ENCODE data around the gene ELAVL2. TPM values are rescaled to one million over a fixed set of nuclear protein-coding genes. Genes with fewer than 3 reads are reported as not detected.

Gene ELAVL2
- total and polyA plus RNA-seq, 9 of the 15 experiments (the other 6 are each of a cell fraction or from before 2014, with no cell fraction given), result not detected

GRCh38 chr9:23662320-23662719 is 163.7 kb downstream of the ELAVL2 start (continued):
- TF ChIP-seq HINFP (tag; conservative IDR thresholded peaks at IDR 0.05; ENCODE audit: low read depth), result no peak
- no peak for TF ChIP-seq ZNF324 (CRISPR knock-in tag; IDR thresholded peaks at IDR 0.05)
- no peak for TF ChIP-seq ZNF143 (CRISPR knock-in tag; IDR thresholded peaks at IDR 0.05)
- no peak for TF ChIP-seq FOXK2 (conservative IDR thresholded peaks at IDR 0.05 in 1 of 2, IDR thresholded peaks at IDR 0.05 in 1 of 2; ENCODE audit: low read depth in 2 of 2)
- TF ChIP-seq ZNF41 (CRISPR knock-in tag; conservative IDR thresholded peaks at IDR 0.05), result no peak

- H3K4me3 ChIP-seq, result no peak overlapping the region
- H3K9me1 ChIP-seq (ENCODE audit: control insufficient read depth, insufficient read depth, low read length), result no peaks in the 10 kb centered on the region
- H3K9ac ChIP-seq (ENCODE audit: insufficient read depth in 1 of 2, low read depth in 2 of 2, low read length in 2 of 2), result no peak overlapping the region
- in situ Hi-C loops (cut with MboI) (no loop called here), intact Hi-C loops (cut with micrococcal nuclease) (no loop called here)
- CTCF ChIA-PET (ENCODE audit: low intra/inter-chr PET ratio), result no interaction called here
- no peaks in the 10 kb centered on the region for H3K36me3 ChIP-seq (ENCODE audit: control insufficient read depth, insufficient read depth, low read length)
- H3K9me3 ChIP-seq (replicated peaks; ENCODE audit: control insufficient read depth, insufficient read depth, low read depth, low read length), result no peaks in the 10 kb centered on the region
- no peak overlapping the region for H3K4me2 ChIP-seq (ENCODE audit: insufficient read depth, low read length)
- no peak for DNase-seq (ENCODE audit: extremely low read depth in 1 of 4, low spot score in 3 of 4)
- POLR2A ChIA-PET, result no interaction called here
- H3K27ac ChIP-seq (ENCODE audit: extremely low read depth, low read depth, low read length), result no peak overlapping the region
- no peaks in the 10 kb centered on the region for H4K20me1 ChIP-seq (replicated peaks; ENCODE audit: control insufficient read depth, insufficient read depth, low read length)
- no peaks in the 10 kb centered on the region for H3K27me3 ChIP-seq (ENCODE audit: control insufficient read depth in 2 of 2, insufficient read depth in 2 of 2, low read length in 2 of 2)
- no peaks in the 10 kb centered on the region for H3K4me1 ChIP-seq (replicated peaks in 1 of 2; ENCODE audit: control insufficient read depth in 2 of 2, insufficient read depth in 2 of 2, low read length in 2 of 2)
- no peak for FAIRE-seq
- no peak for ATAC-seq
- no peaks in the 10 kb centered on the region for H3K79me2 ChIP-seq (ENCODE audit: control insufficient read depth, insufficient read depth, low read length)
- H2AFZ ChIP-seq (ENCODE audit: low read depth, low read length), result no peak overlapping the region
- no TSS peak for BruUV-seq (replicated peaks)
- WGBS (ENCODE audit: insufficient coverage, low coverage, missing lambda C conversion rate), result no CpG with 5 or more reads among the region's 6 CpGs
- TF ChIP-seq JUNB (CRISPR knock-in tag; conservative IDR thresholded peaks at IDR 0.05) (no peak), SMARCB1 (IDR thresholded peaks at IDR 0.05; ENCODE audit: insufficient read length, low read depth) (no peak), FUS (optimal IDR thresholded peaks at IDR 0.05; ENCODE audit: low read depth, low read length) (no peak), CREM (IDR thresholded peaks at IDR 0.05; ENCODE audit: low read depth) (no peak), SFPQ (IDR thresholded peaks at IDR 0.05; ENCODE audit: low read depth, low read length) (no peak), ZKSCAN1 (IDR thresholded peaks at IDR 0.05; ENCODE audit: low read depth, low read length) (no peak), CBX1 (IDR thresholded peaks at IDR 0.05; ENCODE audit: low read depth) (no peak), ID3 (CRISPR knock-in tag; IDR thresholded peaks at IDR 0.05) (no peak), ID3 (tag; IDR thresholded peaks at IDR 0.05) (no peak), COPS2 (conservative IDR thresholded peaks at IDR 0.05) (no peak), TCF7L2 (IDR thresholded peaks at IDR 0.05; ENCODE audit: low read depth, low read length) (no peak), RBM22 (IDR thresholded peaks at IDR 0.05; ENCODE audit: low read depth, low read length, poor library complexity, severe bottlenecking) (no peak), TCF7 (IDR thresholded peaks at IDR 0.05; ENCODE audit: borderline replicate concordance) (no peak), TGIF2 (CRISPR knock-in tag; IDR thresholded peaks at IDR 0.05) (no peak), ELF1 (tag; IDR thresholded peaks at IDR 0.05) (no peak)
These were observed 166.6 kb downstream of the ELAVL2 start for GRCh38 chr9:23659346-23660006.
